ENCODE data around the gene ASIC2. TPM values are rescaled to one million over a fixed set of nuclear protein-coding genes. Genes with fewer than 3 reads are reported as not detected.

Gene ASIC2
- total RNA-seq, 1 donor from 2014 or later, result not detected

DNA sequence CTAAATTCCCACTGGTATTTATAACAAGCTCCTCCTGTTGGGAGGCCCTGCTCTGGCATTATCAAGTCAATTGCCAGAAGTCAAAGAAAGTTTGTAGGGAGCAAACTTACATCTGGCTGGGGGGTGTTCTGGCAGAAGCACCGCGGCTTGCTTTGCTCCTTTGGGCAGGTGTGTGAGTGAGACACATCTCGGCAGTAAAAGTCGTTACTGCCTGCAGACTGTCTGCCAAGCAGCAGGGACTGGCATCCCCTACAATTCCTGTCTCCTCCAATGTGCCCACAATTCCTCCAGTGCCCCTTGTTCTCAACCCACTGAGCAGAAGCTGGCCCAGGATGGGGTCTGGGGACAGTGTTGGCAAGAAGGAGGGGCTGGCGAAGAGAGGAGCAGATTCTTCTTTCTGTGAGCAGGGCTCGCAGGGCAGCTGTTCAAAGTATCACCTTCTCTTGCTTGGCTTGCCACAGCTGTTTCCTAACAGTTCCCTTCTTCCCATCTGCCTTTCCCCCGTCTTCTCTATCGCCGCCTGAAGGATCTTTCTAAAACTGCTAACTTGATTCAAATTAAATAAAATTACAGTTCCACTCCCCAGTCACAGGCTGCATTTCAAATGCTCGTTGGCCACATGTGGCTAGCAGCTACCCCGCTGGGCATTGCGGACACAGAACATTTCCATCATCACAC lies 271.2 kb downstream of the ASIC2 start:
- intact Hi-C loops (cut with DNase I), result no loop called here
- peak in 1 of 2 donors; percentile 93 for DNase-seq (ENCODE audit: extremely low spot score in 2 of 2)
- H3K36me3 ChIP-seq, result no peaks in the 10 kb centered on the region
- H3K27ac ChIP-seq, result no peak overlapping the region
- TF ChIP-seq POLR2AphosphoS5 (IDR thresholded peaks at IDR 0.05; ENCODE audit: insufficient read depth in 1 of 2, low read depth in 1 of 2), result no peak
- no peaks in the 10 kb centered on the region for H3K9me3 ChIP-seq
- no peak overlapping the region for H3K4me3 ChIP-seq
- no peaks in the 10 kb centered on the region for H3K27me3 ChIP-seq
- H3K4me1 ChIP-seq, result no peaks in the 10 kb centered on the region

DNA sequence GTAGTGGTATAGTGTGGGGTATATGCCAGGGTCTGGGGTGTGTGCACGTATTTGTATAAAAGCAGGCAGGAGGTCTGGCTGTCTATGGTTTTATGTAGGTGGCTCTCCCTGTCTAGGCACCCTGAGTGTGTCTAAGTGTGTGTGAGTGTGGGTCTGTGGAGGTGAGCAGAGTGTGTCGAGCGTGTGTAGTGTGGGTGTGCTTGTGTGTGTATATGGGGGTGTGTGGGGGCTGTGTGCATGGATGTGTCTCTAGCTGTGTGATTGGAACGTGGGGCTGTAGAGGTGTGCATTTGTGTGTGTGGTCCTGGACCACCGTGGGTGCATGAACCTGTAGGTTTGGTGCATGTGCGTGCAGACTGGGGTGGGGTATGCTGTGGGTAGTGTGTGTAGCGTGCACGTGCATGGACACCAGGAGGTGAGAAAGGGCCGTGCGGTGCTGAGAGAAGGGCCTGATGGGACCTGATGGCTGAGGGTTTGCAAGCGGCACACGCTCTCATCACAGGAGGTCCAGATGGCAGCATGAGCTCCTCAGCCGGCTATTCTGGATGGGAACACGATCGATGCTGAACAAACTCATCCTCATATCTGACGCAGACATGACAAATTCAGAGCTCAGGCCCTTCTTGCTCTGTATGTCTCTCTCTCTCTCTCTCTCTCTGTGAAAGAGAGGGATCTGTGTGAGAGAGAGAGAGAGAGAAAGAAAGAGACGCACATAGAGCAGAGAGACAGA lies 273.8 kb downstream of the ASIC2 start:
- DNase-seq (ENCODE audit: extremely low spot score in 2 of 2), result peak in 1 of 2 donors; percentile 90
- Histone ChIP-seq H3K27me3 (no peaks in the 10 kb centered on the region), H3K36me3 (no peaks in the 10 kb centered on the region), H3K4me1 (no peaks in the 10 kb centered on the region), H3K9me3 (no peaks in the 10 kb centered on the region), H3K4me3 (no peak overlapping the region), H3K27ac (no peak overlapping the region)
- intact Hi-C loops (cut with DNase I), result no loop called here
- TF ChIP-seq, protein P1, sequence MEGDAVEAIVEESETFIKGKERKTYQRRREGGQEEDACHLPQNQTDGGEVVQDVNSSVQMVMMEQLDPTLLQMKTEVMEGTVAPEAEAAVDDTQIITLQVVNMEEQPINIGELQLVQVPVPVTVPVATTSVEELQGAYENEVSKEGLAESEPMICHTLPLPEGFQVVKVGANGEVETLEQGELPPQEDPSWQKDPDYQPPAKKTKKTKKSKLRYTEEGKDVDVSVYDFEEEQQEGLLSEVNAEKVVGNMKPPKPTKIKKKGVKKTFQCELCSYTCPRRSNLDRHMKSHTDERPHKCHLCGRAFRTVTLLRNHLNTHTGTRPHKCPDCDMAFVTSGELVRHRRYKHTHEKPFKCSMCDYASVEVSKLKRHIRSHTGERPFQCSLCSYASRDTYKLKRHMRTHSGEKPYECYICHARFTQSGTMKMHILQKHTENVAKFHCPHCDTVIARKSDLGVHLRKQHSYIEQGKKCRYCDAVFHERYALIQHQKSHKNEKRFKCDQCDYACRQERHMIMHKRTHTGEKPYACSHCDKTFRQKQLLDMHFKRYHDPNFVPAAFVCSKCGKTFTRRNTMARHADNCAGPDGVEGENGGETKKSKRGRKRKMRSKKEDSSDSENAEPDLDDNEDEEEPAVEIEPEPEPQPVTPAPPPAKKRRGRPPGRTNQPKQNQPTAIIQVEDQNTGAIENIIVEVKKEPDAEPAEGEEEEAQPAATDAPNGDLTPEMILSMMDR (IDR thresholded peaks at IDR 0.05), result no peak
- no peak for TF ChIP-seq POLR2AphosphoS5 (IDR thresholded peaks at IDR 0.05; ENCODE audit: insufficient read depth in 1 of 2, low read depth in 1 of 2)
- TF ChIP-seq POLR2A (IDR thresholded peaks at IDR 0.05), result no peak

DNA sequence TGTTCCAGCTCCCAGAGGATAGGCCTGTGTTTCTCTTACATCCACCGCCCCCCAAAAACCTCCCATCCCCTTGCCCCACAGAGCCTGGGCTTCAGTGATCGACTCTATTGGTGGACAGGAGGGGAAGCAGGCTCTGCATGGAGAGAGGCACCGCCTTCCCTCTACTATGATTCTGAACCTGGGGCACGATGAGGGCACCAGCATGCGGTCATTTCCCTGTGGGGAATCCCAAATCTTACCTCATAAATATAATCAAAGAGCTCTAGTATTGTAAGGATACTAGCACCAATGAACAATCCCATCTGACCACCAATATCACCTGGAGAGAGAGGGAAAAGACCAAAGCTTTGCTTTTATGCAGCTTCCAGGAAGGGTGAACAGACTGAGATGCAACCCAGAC lies 275.7 kb downstream of the ASIC2 start:
- intact Hi-C loops (cut with DNase I), result no loop called here
- no peaks in the 10 kb centered on the region for H3K9me3 ChIP-seq

DNA sequence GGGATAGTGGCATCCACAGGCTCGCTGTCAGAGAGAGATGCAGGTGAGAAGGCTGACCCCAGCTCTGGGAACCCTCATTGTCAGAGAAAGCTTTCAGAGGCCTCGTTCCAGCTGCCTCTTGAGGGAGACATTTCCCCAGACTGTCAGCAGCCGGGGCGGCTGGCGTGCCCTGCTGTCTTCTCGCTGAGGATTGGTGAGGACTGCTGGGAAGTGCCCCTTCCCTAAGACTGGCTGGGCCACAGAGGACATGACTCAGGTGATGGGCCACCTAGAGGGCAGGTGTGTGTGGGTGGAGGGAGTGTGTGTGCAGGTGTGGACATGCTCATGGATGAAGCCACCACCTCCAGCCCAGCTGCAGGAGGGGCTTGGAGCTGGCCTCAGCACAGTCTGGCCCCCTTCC lies 276.2 kb downstream of the ASIC2 start:
- DNase-seq (ENCODE audit: extremely low spot score in 2 of 2), result no peak
- Histone ChIP-seq H3K4me1 (no peaks in the 10 kb centered on the region), H3K4me3 (no peak overlapping the region), H3K9me3 (no peaks in the 10 kb centered on the region), H3K27me3 (no peaks in the 10 kb centered on the region), H3K27ac (no peak overlapping the region), H3K36me3 (no peaks in the 10 kb centered on the region)
- TF ChIP-seq, protein P1 (IDR thresholded peaks at IDR 0.05), result no peak
- TF ChIP-seq POLR2AphosphoS5 (IDR thresholded peaks at IDR 0.05; ENCODE audit: insufficient read depth in 1 of 2, low read depth in 1 of 2), result no peak
- TF ChIP-seq POLR2A (IDR thresholded peaks at IDR 0.05), result no peak
- intact Hi-C loops (cut with DNase I), result no loop called here

More for the DNA sequence above, 275.7 kb downstream of the ASIC2 start:
- no peak overlapping the region for H3K4me3 ChIP-seq
- H3K4me1 ChIP-seq, result no peaks in the 10 kb centered on the region
- H3K27ac ChIP-seq, result no peak overlapping the region
- no peaks in the 10 kb centered on the region for H3K27me3 ChIP-seq
- no peak for DNase-seq (ENCODE audit: extremely low spot score in 2 of 2)
- H3K36me3 ChIP-seq, result no peaks in the 10 kb centered on the region
- TF ChIP-seq, protein P1 (IDR thresholded peaks at IDR 0.05), result no peak
- no peak for TF ChIP-seq POLR2A (IDR thresholded peaks at IDR 0.05)
- no peak for TF ChIP-seq POLR2AphosphoS5 (IDR thresholded peaks at IDR 0.05; ENCODE audit: insufficient read depth in 1 of 2, low read depth in 1 of 2)

DNA sequence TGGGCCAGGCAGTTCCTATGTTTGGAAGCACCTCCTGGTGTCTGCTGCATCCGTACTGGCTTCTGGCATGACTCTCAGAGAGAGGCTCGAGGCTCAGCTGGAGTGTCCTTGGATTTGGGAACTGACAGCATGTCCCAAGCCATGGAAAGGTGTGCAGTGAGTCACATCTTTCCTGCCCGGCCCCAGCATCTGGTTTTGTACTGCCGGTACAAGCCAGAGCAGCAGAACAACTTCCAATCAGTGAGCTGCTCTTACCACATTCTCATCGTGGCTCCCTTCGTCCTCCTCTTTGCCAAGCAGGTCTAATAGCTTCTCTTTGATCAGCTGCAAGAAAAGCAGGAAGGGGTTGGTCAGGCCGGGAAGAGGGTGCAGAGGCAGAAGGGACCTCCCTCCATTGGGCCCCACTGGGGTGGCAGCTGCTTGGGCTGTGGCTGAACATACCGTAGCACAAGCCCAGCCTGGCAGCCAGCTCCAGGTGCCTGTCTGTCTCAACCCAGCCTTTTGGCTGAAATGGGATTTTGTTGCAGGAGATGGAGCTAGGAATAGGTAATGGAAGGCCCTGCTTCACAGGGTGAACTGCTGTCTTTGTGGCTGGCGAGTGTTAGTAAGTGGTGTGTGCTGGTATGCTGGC lies 277.3 kb downstream of the ASIC2 start:
- H3K4me3 ChIP-seq, result no peak overlapping the region
- no peak for DNase-seq (ENCODE audit: extremely low spot score in 2 of 2)
- no peaks in the 10 kb centered on the region for H3K36me3 ChIP-seq
- TF ChIP-seq, protein P1 (IDR thresholded peaks at IDR 0.05), result no peak
- TF ChIP-seq POLR2AphosphoS5 (IDR thresholded peaks at IDR 0.05; ENCODE audit: insufficient read depth in 1 of 2, low read depth in 1 of 2), result no peak
- no peak for TF ChIP-seq POLR2A (IDR thresholded peaks at IDR 0.05)
- no peak overlapping the region for H3K27ac ChIP-seq
- no peaks in the 10 kb centered on the region for H3K4me1 ChIP-seq
- intact Hi-C loops (cut with DNase I), result no loop called here
- no peaks in the 10 kb centered on the region for H3K9me3 ChIP-seq
- H3K27me3 ChIP-seq, result no peaks in the 10 kb centered on the region

Data from vagina (tissue), 2 donors.